Measurements from ENCODE around the gene ESYT3.
"Not testable (repeated sequence)": the region's sequence is repeated elsewhere in the genome, so short reads cannot be mapped to it uniquely, and the experiment has no call there.

The ESYT3 gene

DNA sequence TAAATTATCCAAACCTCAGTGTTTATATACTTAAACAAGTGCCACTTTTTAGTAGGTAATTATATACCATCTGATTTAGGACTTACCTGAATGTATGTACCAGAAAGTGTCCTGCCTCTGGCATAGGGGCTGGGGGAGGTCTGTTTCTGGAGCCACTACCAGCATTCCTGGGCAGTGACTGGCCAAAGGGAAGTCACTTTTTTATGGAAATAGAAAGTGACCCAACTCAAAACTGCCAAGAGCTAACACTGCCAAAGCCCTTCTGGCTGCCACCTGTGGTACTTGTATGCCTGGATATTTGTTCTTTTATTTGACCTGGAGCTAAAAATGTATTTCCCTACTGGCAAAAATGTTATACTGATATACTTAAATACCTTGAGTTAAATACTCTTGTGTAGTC lies 42.7 kb downstream of the ESYT3 start:
- Histone ChIP-seq H3K9ac (no peak overlapping the region), H3K36me3 (ENCODE audit: insufficient read depth) (no peaks in the 10 kb centered on the region), H3K4me1 (ENCODE audit: low read depth, poor library complexity, severe bottlenecking) (no peaks in the 10 kb centered on the region), H3K4me2 (no peak overlapping the region), H3K27me3 (ENCODE audit: insufficient read depth, low read depth) (no peaks in the 10 kb centered on the region), H3K27ac (no peak overlapping the region), H3K79me2 (ENCODE audit: insufficient read depth, low read depth) (no peaks in the 10 kb centered on the region), H4K20me1 (ENCODE audit: insufficient read depth) (no peaks in the 10 kb centered on the region), H2AFZ (ENCODE audit: low read depth) (no peak overlapping the region), H3K4me3 (IDR thresholded peaks at IDR 0.05; ENCODE audit: insufficient read depth, low read depth, low read length) (no peak overlapping the region)
- TF ChIP-seq, protein P1, sequence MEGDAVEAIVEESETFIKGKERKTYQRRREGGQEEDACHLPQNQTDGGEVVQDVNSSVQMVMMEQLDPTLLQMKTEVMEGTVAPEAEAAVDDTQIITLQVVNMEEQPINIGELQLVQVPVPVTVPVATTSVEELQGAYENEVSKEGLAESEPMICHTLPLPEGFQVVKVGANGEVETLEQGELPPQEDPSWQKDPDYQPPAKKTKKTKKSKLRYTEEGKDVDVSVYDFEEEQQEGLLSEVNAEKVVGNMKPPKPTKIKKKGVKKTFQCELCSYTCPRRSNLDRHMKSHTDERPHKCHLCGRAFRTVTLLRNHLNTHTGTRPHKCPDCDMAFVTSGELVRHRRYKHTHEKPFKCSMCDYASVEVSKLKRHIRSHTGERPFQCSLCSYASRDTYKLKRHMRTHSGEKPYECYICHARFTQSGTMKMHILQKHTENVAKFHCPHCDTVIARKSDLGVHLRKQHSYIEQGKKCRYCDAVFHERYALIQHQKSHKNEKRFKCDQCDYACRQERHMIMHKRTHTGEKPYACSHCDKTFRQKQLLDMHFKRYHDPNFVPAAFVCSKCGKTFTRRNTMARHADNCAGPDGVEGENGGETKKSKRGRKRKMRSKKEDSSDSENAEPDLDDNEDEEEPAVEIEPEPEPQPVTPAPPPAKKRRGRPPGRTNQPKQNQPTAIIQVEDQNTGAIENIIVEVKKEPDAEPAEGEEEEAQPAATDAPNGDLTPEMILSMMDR (conservative IDR thresholded peaks at IDR 0.05; ENCODE audit: low read depth, low read length) = no peak

DNA sequence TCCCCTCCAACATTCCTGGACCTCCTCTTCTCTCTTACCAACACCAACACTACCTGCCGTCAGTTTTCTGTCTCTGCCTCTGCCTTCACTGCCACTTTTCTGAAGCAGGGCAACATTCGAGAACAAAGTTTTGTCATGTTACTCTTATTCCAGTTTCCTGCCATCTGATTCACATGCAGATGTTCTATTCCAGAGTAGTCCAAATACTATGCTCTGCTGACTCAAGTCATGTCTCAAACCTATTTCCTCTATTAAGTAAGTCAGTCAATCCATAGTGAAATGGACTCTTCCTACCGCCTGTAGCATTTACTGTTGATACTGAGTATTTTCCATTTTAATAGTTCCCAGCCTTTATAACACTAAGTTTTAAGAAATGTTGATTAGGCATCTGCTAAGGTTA lies 43.4 kb downstream of the ESYT3 start:
- Histone ChIP-seq H3K4me3 (IDR thresholded peaks at IDR 0.05; ENCODE audit: insufficient read depth, low read depth, low read length) (no peak overlapping the region), H3K27me3 (ENCODE audit: insufficient read depth, low read depth) (no peaks in the 10 kb centered on the region), H4K20me1 (ENCODE audit: insufficient read depth) (no peaks in the 10 kb centered on the region), H3K4me1 (ENCODE audit: low read depth, poor library complexity, severe bottlenecking) (no peaks in the 10 kb centered on the region), H3K9ac (no peak overlapping the region), H3K4me2 (no peak overlapping the region), H2AFZ (ENCODE audit: low read depth) (no peak overlapping the region), H3K36me3 (ENCODE audit: insufficient read depth) (no peaks in the 10 kb centered on the region), H3K79me2 (ENCODE audit: insufficient read depth, low read depth) (no peaks in the 10 kb centered on the region), H3K27ac (no peak overlapping the region)
- TF ChIP-seq, protein P1 (conservative IDR thresholded peaks at IDR 0.05; ENCODE audit: low read depth, low read length) = no peak

DNA sequence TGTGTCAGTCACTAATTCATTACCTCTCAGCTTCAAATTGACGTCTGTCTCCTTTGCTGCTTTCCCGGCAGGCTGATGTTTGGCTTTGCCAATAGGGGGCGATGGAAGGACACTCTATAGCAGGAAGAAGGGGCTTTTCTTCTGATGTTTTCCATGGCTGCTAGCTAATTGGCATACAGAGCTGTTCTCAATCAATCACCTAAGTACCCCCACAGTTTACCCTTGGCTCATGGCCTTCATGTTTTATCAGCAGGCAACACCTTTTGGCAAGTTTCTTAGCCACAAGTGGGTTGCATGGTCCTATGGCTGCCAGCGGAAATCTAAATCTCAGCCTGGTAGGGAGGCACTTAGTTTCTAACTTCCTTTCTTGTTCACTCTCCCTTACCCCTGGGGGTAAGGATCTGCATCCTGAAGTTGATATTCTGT lies 45.0 kb downstream of the ESYT3 start:
- H3K79me2 ChIP-seq (ENCODE audit: insufficient read depth, low read depth) = no peaks in the 10 kb centered on the region
- H3K4me3 ChIP-seq (IDR thresholded peaks at IDR 0.05; ENCODE audit: insufficient read depth, low read depth, low read length) = no peak overlapping the region
- H3K4me1 ChIP-seq (ENCODE audit: low read depth, poor library complexity, severe bottlenecking) = no peaks in the 10 kb centered on the region
- H3K9ac ChIP-seq = no peak overlapping the region
- no peaks in the 10 kb centered on the region for H4K20me1 ChIP-seq (ENCODE audit: insufficient read depth)
- no peak overlapping the region for H3K4me2 ChIP-seq
- H3K36me3 ChIP-seq (ENCODE audit: insufficient read depth) = no peaks in the 10 kb centered on the region
- TF ChIP-seq, protein P1 (conservative IDR thresholded peaks at IDR 0.05; ENCODE audit: low read depth, low read length) = peak; percentile 77
- H3K27me3 ChIP-seq (ENCODE audit: insufficient read depth, low read depth) = no peaks in the 10 kb centered on the region
- H3K27ac ChIP-seq = no peak overlapping the region
- H2AFZ ChIP-seq (ENCODE audit: low read depth) = no peak overlapping the region

DNA sequence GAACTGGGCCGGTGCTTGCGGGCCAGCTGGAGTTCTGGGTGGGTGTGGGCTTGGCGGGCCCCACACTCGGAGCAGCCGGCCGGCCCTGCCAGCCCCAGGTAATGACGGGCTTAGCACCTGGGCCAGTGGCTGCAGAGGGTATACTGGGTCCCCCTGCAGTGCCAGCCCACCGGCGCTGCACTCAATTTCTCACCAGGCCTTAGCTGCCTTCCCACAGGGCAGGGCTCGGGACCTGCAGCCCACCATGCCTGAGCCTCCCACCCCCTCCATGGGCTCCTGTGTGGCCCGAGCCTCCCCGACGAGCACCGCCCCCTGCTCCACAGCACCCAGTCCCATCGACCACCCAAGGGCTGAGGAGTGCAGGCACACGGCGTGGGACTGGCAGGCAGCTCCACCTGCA lies 50.3 kb downstream of the ESYT3 start:
- H3K27ac ChIP-seq; H2AFZ ChIP-seq (ENCODE audit: low read depth); H3K4me2 ChIP-seq; H3K4me1 ChIP-seq (ENCODE audit: low read depth, poor library complexity, severe bottlenecking); H3K79me2 ChIP-seq (ENCODE audit: insufficient read depth, low read depth); H4K20me1 ChIP-seq (ENCODE audit: insufficient read depth); H3K36me3 ChIP-seq (ENCODE audit: insufficient read depth); H3K27me3 ChIP-seq (ENCODE audit: insufficient read depth, low read depth); H3K9ac ChIP-seq; H3K4me3 ChIP-seq (IDR thresholded peaks at IDR 0.05; ENCODE audit: insufficient read depth, low read depth, low read length): not testable (repeated sequence)

DNA sequence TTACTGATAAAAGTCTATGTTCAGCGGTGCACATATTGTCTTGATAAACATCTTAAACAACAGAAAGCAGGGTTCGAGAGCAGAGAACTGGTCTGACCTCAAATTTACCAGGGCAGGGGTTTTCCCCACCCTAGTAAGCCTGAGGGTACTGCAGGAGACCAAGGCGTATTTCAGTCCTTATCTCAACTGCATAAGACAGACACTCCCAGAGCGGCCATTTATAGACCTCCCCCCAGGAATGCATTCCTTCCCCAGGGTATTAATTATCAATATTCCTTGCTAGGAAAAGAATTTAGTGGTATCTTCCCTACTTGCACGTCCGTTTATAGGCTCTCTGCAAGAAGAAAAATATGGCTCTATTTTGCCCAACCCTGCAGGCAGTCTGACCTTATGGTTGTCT lies 52.2 kb downstream of the ESYT3 start:
- H2AFZ ChIP-seq (ENCODE audit: low read depth); H3K27ac ChIP-seq; H3K4me2 ChIP-seq; H3K79me2 ChIP-seq (ENCODE audit: insufficient read depth, low read depth); H3K36me3 ChIP-seq (ENCODE audit: insufficient read depth); H3K27me3 ChIP-seq (ENCODE audit: insufficient read depth, low read depth); H3K9ac ChIP-seq; H3K4me3 ChIP-seq (IDR thresholded peaks at IDR 0.05; ENCODE audit: insufficient read depth, low read depth, low read length); H3K4me1 ChIP-seq (ENCODE audit: low read depth, poor library complexity, severe bottlenecking); H4K20me1 ChIP-seq (ENCODE audit: insufficient read depth): not testable (repeated sequence)

Measured in KMS-11 (cell line).